Adipocyte (in vitro differentiated cells): Measurements from ENCODE around the gene MAMDC2.

ENCODE experiments used
- DNase-seq: peaks from one replicate; pipeline ENCODE4 v3.0.0-alpha.2; 2015; ENCODE audit warnings: low read depth
- H3K27me3 ChIP-seq: replicated peaks from 2 replicates; pipeline ENCODE4 v1.7.0; 2013; ENCODE audit warnings: mild to moderate bottlenecking, low read length, moderate library complexity; ENCODE audit not compliant: control insufficient read depth, insufficient read depth
- H3K36me3 ChIP-seq: 2 replicates; pipeline ENCODE4 v1.7.0; 2013; ENCODE audit warnings: low read length, mild to moderate bottlenecking, moderate library complexity; ENCODE audit not compliant: control insufficient read depth, insufficient read depth, severe bottlenecking
- H3K4me1 ChIP-seq: 2 replicates; pipeline ENCODE4 v1.7.0; 2013; ENCODE audit warnings: mild to moderate bottlenecking, low read length, moderate library complexity; ENCODE audit not compliant: control insufficient read depth, insufficient read depth
- H3K4me3 ChIP-seq: 2 replicates; pipeline ENCODE4 v1.7.0; 2013; ENCODE audit warnings: mild to moderate bottlenecking, low read length, moderate library complexity
- H3K9ac ChIP-seq: 2 replicates; pipeline ENCODE4 v1.7.0; 2013; ENCODE audit warnings: mild to moderate bottlenecking, low read length, moderate library complexity
- H3K9me3 ChIP-seq: 2 replicates; pipeline ENCODE4 v1.7.0; 2013; ENCODE audit warnings: mild to moderate bottlenecking, low read length, moderate library complexity; ENCODE audit not compliant: control insufficient read depth

Gene MAMDC2

DNA sequence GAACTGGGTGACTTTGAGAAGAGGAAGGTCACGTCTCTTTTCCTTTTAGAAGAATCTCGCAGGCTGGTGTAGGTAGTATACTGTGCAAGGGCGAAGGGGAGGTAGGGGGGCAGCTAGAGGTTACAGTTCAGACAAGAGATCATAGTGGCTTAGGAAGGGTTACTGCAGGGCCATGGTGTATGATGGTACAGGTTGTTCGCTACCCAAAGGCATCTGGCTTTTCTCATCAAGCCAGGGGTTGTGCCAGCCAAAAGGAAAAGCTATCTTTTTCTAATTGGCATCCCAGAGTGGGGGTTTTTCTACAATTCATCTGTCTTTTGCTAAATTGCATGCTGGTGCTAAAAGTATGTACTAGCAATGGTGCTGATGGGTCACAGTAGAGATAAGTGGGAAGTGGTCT is 22.8 kb downstream of the MAMDC2 start:
- Histone ChIP-seq H3K36me3 (no peaks in the 10 kb centered on the region), H3K9ac (peak overlapping the region; percentile 30), H3K9me3 (no peaks in the 10 kb centered on the region), H3K4me1 (peaks cover 67% of the 10 kb centered on the region), H3K4me3 (no peak overlapping the region), H3K27me3 (no peaks in the 10 kb centered on the region)
- DNase-seq, result no peak

- Histone ChIP-seq H3K9me3 (no peaks in the 10 kb centered on the region), H3K9ac (no peak overlapping the region), H3K27me3 (no peaks in the 10 kb centered on the region), H3K4me1 (peaks cover 64% of the 10 kb centered on the region), H3K4me3 (no peak overlapping the region), H3K36me3 (no peaks in the 10 kb centered on the region)
- DNase-seq, result no peak
Measured at GRCh38 chr9:70066874-70067273, 23.2 kb downstream of the MAMDC2 start.

DNA sequence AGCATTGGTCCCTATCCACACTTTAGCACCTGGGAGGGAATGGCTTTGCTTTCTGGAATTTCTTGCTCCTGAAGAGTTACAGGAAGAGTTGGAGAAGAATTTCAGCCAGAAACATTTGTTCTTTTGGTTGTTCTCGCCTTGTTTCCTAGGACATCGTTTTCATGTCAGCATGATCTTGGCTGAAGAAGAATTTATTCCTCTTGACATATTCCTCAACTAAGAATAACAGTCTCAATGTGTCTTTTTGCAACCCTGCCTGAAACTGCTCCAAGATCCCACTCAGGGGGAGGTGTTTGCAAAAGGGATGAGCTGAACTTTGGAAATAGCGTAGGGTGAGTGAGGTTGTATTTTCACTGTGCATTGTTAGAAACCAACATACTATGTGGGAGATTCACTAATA is 26.1 kb downstream of the MAMDC2 start:
- Histone ChIP-seq H3K4me3 (no peak overlapping the region), H3K9me3 (no peaks in the 10 kb centered on the region), H3K36me3 (no peaks in the 10 kb centered on the region), H3K4me1 (peaks cover 59% of the 10 kb centered on the region), H3K27me3 (no peaks in the 10 kb centered on the region), H3K9ac (no peak overlapping the region)
- no peak for DNase-seq

- H3K27me3 ChIP-seq, result no peaks in the 10 kb centered on the region
- H3K36me3 ChIP-seq, result no peaks in the 10 kb centered on the region
- no peaks in the 10 kb centered on the region for H3K9me3 ChIP-seq
- H3K9ac ChIP-seq, result no peak overlapping the region
- H3K4me3 ChIP-seq, result no peak overlapping the region
- DNase-seq, result no peak
- H3K4me1 ChIP-seq, result peaks cover 25% of the 10 kb centered on the region
Measured at GRCh38 chr9:70073193-70073592, 29.5 kb downstream of the MAMDC2 start.

DNA sequence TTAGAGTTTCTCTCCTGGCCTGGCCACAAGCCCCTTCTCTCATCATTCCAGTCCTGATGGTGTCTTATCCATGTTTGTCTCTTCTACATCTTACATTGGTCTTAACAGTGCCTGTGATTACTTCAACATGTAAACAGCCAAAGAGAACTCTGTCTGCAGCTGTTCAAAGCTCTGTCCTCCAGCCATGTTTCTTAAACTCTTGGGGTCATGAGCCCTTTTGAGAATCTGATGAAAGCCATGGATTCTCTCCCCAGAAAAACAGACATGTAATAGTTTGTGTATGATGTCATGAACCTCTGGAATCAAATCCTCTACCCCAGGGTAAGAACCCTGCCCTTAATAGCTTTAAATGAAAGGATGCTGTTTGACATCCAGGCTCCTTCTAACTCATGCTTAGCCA is 30.1 kb downstream of the MAMDC2 start:
- Histone ChIP-seq H3K4me1 (peaks cover 21% of the 10 kb centered on the region), H3K27me3 (no peaks in the 10 kb centered on the region), H3K36me3 (no peaks in the 10 kb centered on the region), H3K9me3 (no peaks in the 10 kb centered on the region), H3K9ac (no peak overlapping the region), H3K4me3 (no peak overlapping the region)
- no peak for DNase-seq

GRCh38 chr9:70076678-70077077 is 33.0 kb downstream of the MAMDC2 start:
- Histone ChIP-seq H3K36me3 (no peaks in the 10 kb centered on the region), H3K4me3 (no peak overlapping the region), H3K9ac (no peak overlapping the region), H3K9me3 (no peaks in the 10 kb centered on the region), H3K27me3 (no peaks in the 10 kb centered on the region), H3K4me1 (peaks cover 24% of the 10 kb centered on the region)
- no peak for DNase-seq

DNA sequence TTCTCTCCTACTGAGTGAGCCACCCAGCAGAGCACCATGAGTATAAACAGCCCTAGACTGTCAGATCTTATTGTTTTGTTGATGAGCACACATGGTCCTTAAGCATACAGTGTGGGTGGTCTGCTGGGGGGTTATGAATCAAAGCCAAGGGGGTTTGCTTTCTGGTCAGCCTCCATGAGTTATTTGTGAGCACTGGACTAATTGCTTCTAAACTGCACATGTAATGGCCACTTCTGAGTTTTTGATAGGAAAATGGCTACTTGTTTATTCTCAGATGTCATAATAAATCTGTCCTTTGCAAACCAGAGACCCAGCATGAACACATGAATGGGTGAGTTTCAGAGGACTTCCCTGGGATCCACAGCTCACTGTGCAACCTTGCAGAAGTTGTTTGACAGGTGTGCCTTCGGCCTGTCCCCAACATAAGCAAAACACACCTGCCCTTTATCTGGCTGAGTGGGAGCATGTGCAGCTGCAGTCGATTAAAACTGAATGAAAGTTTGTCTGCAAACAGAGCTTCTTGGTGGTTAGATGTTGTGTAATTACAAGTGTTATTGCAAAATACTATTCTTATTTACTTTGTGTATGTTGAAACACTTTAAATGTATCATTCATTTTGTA is 35.9 kb downstream of the MAMDC2 start:
- Histone ChIP-seq H3K4me1 (peaks cover 24% of the 10 kb centered on the region), H3K36me3 (no peaks in the 10 kb centered on the region), H3K9me3 (no peaks in the 10 kb centered on the region), H3K27me3 (no peaks in the 10 kb centered on the region), H3K4me3 (no peak overlapping the region), H3K9ac (no peak overlapping the region)
- peak; percentile 88 for DNase-seq

GRCh38 chr9:70080481-70081119 is 37.0 kb downstream of the MAMDC2 start:
- H3K36me3 ChIP-seq, result no peaks in the 10 kb centered on the region
- H3K4me3 ChIP-seq, result peak overlapping the region; percentile 18
- no peak for DNase-seq
- H3K9me3 ChIP-seq, result no peaks in the 10 kb centered on the region
- H3K27me3 ChIP-seq, result no peaks in the 10 kb centered on the region
- peaks cover 24% of the 10 kb centered on the region for H3K4me1 ChIP-seq
- no peak overlapping the region for H3K9ac ChIP-seq

- no peaks in the 10 kb centered on the region for H3K36me3 ChIP-seq
- H3K9ac ChIP-seq, result no peak overlapping the region
- peaks cover 24% of the 10 kb centered on the region for H3K4me1 ChIP-seq
- H3K4me3 ChIP-seq, result no peak overlapping the region
- H3K9me3 ChIP-seq, result no peaks in the 10 kb centered on the region
- no peak for DNase-seq
- no peaks in the 10 kb centered on the region for H3K27me3 ChIP-seq
Measured at GRCh38 chr9:70081120-70081495, 37.5 kb downstream of the MAMDC2 start.

DNA sequence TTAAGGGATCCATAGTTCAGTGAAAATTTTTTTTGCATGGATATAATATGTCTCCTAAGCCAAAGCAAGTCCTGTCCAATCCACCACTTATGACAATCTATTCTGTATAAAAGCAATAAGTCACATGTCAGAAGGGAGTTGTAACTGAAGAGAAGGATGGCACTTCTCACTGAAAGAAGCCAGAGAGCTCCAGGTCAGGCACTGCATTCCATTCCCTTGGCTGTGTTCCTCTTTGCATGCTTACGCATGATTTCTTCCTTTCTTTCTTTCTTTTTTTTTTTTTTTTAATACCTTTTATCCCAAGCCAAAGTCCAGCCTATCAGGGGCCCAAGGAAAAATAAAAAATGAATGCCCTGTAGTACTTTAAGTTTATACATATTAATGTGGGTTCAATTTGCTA is 39.8 kb downstream of the MAMDC2 start:
- no peak for DNase-seq
- Histone ChIP-seq H3K36me3 (no peaks in the 10 kb centered on the region), H3K9me3 (no peaks in the 10 kb centered on the region), H3K4me1 (peaks cover 24% of the 10 kb centered on the region), H3K9ac (no peak overlapping the region), H3K27me3 (no peaks in the 10 kb centered on the region), H3K4me3 (no peak overlapping the region)

DNA sequence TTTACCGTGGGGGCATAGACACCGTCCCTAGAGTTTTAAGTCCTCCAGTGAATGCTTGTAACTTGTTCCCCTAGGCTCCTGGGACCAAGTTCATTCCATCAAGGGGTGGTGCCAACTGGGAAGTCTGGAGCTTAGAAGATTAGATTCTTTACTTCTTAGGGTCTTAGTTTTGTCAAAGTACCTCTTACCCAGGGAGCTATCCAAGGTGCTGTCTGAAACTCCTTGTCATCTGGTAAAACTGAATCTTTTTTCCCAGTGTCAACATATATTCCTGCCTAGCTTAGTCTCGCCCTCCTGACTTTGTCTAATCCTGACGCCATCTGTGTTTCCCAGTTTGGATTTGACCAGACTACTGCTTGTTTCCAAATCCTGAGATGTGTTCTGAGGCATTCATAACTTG is 41.6 kb downstream of the MAMDC2 start:
- Histone ChIP-seq H3K4me1 (peaks cover 12% of the 10 kb centered on the region), H3K36me3 (no peaks in the 10 kb centered on the region), H3K9ac (no peak overlapping the region), H3K27me3 (no peaks in the 10 kb centered on the region), H3K9me3 (no peaks in the 10 kb centered on the region), H3K4me3 (no peak overlapping the region)
- DNase-seq, result peak; percentile 52

GRCh38 chr9:70091103-70091502 is 47.5 kb downstream of the MAMDC2 start:
- Histone ChIP-seq H3K4me3 (no peak overlapping the region), H3K27me3 (no peaks in the 10 kb centered on the region), H3K36me3 (no peaks in the 10 kb centered on the region), H3K4me1 (peaks cover 5% of the 10 kb centered on the region), H3K9ac (no peak overlapping the region), H3K9me3 (no peaks in the 10 kb centered on the region)
- DNase-seq, result no peak
